SK-N-MC (cell line): Measurements from ENCODE around the gene ZMIZ1.
"Not testable (repeated sequence)": the region's sequence is repeated elsewhere in the genome, so short reads cannot be mapped to it uniquely, and the experiment has no call there.

Experiments used
- DNase-seq: peaks from one replicate; pipeline ENCODE4 v3.0.0-alpha.2; 2011; ENCODE audit warnings: low read depth, low spot score
- H3K27ac ChIP-seq: fragments of 200-600 bp; sonication (generic); 2 replicates; pipeline ENCODE4 v1.5.1; 2016; ENCODE audit warnings: mixed run types
- H3K36me3 ChIP-seq: fragments of 200-600 bp; sonication (generic); 2 replicates; pipeline ENCODE4 v1.6.1; 2017; ENCODE audit warnings: antibody characterized with exemption, low read length, mixed read lengths; ENCODE audit not compliant: insufficient read depth
- H3K4me3 ChIP-seq: fragments of 200-600 bp; sonication (generic); 2 replicates; pipeline ENCODE4 v1.5.1; 2016
- H3K9ac ChIP-seq: fragments of 200-600 bp; sonication (generic); 2 replicates; pipeline ENCODE4 v1.8.0; 2017; ENCODE audit warnings: mixed run types, mixed read lengths; ENCODE audit not compliant: insufficient read length
- H3K9me3 ChIP-seq: fragments of 200-600 bp; sonication (generic); 2 replicates; pipeline ENCODE4 v1.6.1; 2017; ENCODE audit warnings: low read depth, mild to moderate bottlenecking, antibody characterized with exemption, low read length, moderate library complexity, mixed read lengths
- EZH2 ChIP-seq: fragments of 200-600 bp; sonication (generic); IDR thresholded peaks from one replicate; pipeline ENCODE4 v1.6.1; 2017; ENCODE audit warnings: antibody characterized with exemption
- FOXP2 ChIP-seq: optimal IDR thresholded peaks from 2 replicates; pipeline ENCODE3; 2011; ENCODE audit warnings: mild to moderate bottlenecking, moderate library complexity; ENCODE audit not compliant: insufficient read depth; ENCODE audit errors: extremely low read length, control extremely low read depth
- POLR2AphosphoS5 ChIP-seq: IDR thresholded peaks from 2 replicates; pipeline ENCODE4 v1.6.1; 2012; ENCODE audit warnings: mild to moderate bottlenecking, low read depth, low read length, borderline replicate concordance

The ZMIZ1 gene

DNA sequence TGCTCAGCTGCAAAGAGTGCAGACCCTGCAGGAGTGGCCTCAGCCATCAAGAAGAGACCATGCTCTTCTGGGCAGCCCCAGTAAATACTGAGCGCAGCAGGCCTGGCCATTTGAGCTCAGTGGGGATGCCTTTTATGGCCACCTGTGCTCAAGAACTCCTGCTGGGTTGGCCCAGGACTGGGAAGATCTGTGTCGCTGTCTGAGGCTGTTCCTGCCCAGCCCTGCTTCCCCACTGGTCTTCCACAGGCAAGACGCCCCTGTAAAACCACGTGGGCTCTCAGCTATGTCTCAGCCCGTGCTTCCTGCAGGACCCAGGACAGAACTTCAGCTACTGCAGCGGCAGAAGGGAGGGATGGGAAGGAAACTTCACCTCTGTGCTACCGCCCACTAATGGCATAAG, 268.0 kb downstream of the ZMIZ1 start:
- H3K9ac ChIP-seq = no peak overlapping the region
- DNase-seq = no peak

DNA sequence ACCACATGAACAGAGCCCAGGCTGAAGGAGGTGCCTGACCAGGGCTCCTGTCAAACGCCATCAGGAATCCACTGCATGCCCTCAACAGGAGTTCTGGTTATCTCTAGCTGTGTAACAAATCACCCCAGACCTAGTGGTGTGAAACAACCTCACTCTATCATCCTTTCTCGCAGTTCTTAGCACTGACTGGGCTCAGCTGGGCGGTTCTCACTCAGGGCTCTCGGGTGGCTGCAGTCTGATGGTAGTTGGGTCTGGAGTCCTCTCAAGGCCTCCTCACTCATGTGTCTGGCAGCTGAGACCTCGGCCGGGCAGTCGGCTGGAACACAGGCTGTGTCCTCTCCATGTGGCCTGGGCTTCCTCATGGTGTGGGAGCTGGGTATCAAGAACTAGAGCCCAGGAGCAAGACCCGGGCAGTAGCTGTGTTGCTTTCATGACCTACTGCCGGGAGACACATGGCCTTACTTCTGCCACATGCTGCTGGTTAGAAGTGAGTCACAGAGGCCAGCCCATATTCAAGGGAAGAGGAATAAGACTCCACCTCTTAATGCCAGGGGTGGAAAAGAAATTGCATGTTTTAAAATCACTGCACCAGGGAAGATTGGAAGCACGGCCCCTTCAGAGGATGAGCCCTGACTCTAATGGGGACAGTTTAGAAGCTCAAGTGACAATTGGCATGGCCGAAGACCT, 269.2 kb downstream of the ZMIZ1 start:
- not testable (repeated sequence) for H3K36me3 ChIP-seq, H3K9ac ChIP-seq, H3K4me3 ChIP-seq, H3K9me3 ChIP-seq, DNase-seq, H3K27ac ChIP-seq

More for the DNA sequence above, 268.0 kb downstream of the ZMIZ1 start:
- H3K4me3 ChIP-seq = no peak overlapping the region
- H3K9me3 ChIP-seq = no peaks in the 10 kb centered on the region
- H3K27ac ChIP-seq = no peak overlapping the region
- TF ChIP-seq FOXP2 (no peak), POLR2AphosphoS5 (no peak), EZH2 (no peak)
- H3K36me3 ChIP-seq = no peaks in the 10 kb centered on the region

DNA sequence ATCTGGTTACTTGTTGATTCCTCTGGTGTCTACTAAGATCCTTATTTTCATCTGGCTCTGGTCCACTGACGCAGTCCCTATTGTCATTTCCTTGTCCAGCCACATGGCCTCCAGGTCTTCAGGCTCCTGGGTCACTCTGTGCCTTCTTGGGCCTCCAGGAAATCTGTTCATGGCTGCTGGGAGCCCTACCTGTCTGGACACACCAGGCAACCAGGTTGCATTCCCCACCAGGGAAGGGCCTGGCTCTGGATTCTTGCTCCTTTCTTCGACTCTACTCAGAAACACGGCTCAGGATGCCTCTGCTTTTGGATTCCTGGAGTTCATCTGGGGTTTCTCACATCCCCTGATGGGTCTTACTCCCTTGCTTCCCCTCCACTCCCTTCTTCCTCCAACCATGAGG, 270.5 kb downstream of the ZMIZ1 start:
- Histone ChIP-seq H3K36me3 (no peaks in the 10 kb centered on the region), H3K27ac (no peak overlapping the region), H3K9ac (no peak overlapping the region), H3K4me3 (no peak overlapping the region), H3K9me3 (no peaks in the 10 kb centered on the region)
- no peak for DNase-seq
- TF ChIP-seq EZH2 (no peak), POLR2AphosphoS5 (no peak), FOXP2 (no peak)

DNA sequence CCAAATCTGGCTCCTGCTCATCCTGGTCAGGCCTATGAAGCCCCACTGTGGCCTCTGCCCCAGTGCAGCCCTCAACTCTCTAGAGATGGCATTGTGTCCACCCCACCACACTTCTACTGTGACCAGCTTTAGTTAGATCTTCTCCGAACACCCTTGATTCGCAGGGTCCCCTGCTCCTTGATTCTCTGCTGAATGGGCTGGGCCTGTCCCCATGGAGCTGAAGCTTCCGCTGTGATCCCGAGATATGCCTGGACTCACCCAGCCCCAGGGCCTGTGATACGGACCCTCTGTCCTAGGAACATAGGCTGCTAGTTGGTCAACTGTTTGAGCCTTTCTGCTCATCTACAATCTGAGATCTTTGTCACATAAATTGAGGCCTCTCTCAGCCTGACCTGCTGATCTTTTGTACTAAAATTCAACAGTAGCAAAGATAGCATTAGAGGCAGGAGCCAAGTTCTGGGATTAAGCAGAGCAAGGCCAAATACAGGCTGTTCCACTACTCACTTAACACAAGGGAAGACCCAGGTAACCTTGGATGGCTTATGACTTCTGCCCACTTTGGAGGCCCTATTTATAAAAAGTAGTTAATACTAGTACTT, 272.0 kb downstream of the ZMIZ1 start:
- H3K36me3 ChIP-seq = no peaks in the 10 kb centered on the region
- H3K9me3 ChIP-seq = no peaks in the 10 kb centered on the region
- H3K4me3 ChIP-seq = no peak overlapping the region
- H3K9ac ChIP-seq = no peak overlapping the region
- TF ChIP-seq FOXP2 (no peak), POLR2AphosphoS5 (no peak), EZH2 (no peak)
- no peak for DNase-seq
- H3K27ac ChIP-seq = no peak overlapping the region

DNA sequence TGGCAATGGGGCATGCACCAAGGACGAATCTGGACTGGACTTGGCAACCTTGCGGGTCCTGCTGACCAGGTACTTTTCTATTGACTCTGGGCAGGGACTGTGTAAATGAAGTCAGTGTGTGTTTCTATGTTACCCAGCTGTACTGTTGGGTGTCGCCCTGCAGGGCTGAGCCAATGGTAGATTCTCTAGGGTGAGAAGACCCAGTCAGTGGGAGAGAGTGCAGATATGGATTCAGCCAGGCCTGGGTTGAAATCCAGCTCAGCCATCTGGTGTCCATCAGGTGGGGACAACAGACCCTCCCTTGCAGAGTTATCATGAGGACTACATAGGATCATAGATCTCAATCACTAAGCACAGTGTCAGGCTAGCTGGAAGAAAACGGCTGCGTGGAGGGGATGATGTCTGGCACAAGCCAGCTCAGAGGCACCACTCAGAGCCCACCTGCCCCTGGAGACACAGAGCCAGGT, 273.6 kb downstream of the ZMIZ1 start:
- H3K9me3 ChIP-seq = no peaks in the 10 kb centered on the region
- no peak for DNase-seq
- no peak overlapping the region for H3K27ac ChIP-seq
- no peak overlapping the region for H3K4me3 ChIP-seq
- no peak overlapping the region for H3K9ac ChIP-seq
- H3K36me3 ChIP-seq = no peaks in the 10 kb centered on the region
- TF ChIP-seq EZH2 (no peak), FOXP2 (no peak), POLR2AphosphoS5 (no peak)

DNA sequence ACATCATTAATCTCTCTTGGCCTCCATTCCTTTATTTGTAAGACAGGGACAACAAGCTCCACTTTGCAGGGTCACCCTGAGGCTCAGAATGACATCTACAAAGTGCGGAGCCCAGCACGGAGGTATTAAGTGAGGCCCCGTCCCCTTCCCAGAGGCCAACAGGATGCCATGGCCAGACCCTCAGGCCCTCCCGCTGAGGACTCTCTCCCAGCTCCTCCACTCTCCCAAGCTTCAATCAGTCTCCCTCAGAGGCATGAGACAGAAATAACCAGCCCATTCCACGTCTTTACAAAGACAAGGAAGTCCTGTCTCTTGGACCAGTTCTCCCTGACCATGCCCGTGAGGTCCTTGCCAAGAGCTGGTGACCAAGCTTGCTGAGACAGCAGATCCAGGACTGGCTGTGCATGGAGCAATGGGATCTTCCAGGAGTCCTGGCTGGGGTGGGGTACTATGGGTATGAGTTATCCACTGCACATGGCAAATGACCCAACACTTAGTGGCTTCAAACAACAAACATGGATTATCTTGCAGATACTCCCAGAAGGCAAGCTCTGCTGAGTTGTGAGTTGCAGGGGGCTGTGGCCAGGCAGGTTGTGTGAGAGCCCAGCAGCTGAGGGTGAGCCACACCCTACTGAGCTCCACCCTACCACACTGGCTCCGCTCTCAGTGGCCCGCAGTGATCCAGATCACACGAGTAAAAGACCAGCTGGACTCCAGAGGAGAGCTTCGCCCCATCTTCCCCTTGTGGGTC, 274.2 kb downstream of the ZMIZ1 start:
- Histone ChIP-seq H3K27ac (no peak overlapping the region), H3K9me3 (no peaks in the 10 kb centered on the region), H3K4me3 (no peak overlapping the region), H3K9ac (no peak overlapping the region), H3K36me3 (no peaks in the 10 kb centered on the region)
- DNase-seq = no peak
- no peak for TF ChIP-seq EZH2
- no peak for TF ChIP-seq FOXP2
- no peak for TF ChIP-seq POLR2AphosphoS5

DNA sequence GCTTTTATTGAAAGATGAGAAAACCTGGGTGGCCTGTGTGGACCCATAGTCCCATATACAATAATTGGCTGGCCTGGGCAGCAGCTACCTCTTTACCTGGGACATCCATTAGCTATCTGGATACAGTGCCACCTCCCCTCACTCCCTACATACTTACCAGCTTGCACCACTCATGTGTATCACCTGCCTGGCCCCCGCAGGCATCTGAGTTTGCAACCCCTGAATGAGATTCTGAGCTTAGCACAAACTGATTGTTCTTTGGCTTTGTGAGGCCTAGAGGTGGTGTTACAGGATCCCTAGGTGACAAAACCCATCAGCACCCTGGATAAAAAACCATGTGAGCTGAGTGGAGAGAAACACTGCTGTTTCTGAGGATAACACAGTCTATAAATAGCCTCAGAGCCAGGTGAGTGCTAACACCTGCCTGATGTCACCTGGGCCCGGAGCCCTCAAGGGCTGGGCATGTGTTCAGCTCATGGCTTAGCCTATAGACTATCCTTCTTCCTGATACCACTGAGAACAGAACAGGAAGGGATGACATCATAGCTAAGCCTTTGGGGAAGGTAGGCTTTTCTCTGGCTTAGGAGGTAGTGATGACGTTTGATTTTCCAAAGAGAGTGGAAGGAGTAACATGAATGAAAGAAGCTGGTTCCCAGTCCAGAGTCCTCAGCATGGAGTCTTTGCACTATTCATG, 275.9 kb downstream of the ZMIZ1 start:
- Histone ChIP-seq H3K27ac (no peak overlapping the region), H3K4me3 (no peak overlapping the region), H3K36me3 (peaks cover 8% of the 10 kb centered on the region; the same call in 1 of the 2 replicates), H3K9ac (no peak overlapping the region), H3K9me3 (no peaks in the 10 kb centered on the region)
- no peak for DNase-seq
- no peak for TF ChIP-seq EZH2
- no peak for TF ChIP-seq POLR2AphosphoS5
- TF ChIP-seq FOXP2 = no peak

DNA sequence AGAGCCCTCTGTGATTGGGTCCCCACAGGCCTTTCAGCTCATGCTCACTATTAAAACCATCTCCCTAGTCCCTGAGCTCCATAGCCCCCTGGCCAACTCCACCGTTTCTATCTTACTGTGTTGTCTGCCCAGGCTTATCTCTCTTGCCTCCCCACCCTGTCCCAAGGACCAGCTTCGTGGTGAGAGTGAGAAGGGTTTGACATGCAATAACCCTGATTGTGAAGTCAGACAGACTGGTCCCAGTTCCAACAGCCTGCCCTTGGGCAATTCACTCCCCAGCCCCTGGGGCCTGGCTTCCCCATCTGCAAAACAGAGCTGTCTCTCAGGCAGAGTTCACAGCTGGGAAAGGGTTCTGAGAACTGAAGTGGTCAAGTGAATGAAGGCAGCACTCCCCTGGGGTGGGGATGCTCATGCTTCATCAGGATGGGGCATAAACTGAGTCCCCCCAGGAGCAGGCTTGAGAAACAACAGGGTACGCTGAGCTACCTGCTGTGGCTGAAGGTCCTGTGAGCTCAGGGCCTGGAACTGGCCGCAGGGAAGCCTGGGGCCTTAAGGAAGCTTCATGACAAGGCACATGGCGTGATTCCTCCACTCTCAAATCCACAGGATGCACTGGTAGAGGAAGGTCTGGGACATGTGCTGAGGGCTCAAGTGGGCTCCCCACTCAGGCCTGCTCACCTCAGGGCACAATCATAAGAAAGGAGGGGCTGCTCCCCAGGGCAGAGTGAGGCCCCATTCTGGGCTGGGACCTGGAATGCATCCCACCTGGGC, 276.7 kb downstream of the ZMIZ1 start:
- Histone ChIP-seq H3K9me3 (no peaks in the 10 kb centered on the region), H3K36me3 (peaks cover 16% of the 10 kb centered on the region; the same call in 1 of the 2 replicates), H3K9ac (no peak overlapping the region), H3K27ac (no peak overlapping the region), H3K4me3 (no peak overlapping the region)
- DNase-seq = no peak
- no peak for TF ChIP-seq FOXP2
- no peak for TF ChIP-seq EZH2
- no peak for TF ChIP-seq POLR2AphosphoS5
